Fibroblast of skin of left quadriceps (primary cell): ENCODE results near the gene ZNF438.
A peak's percentile ranks its signal among the peaks of the same experiment; 100 is the strongest.
"Not testable (repeated sequence)": the region's sequence is repeated elsewhere in the genome, so short reads cannot be mapped to it uniquely, and the experiment has no call there.

Experiments
- DNase-seq, 2 experiments: peaks; one replicate each; pipeline ENCODE4 v3.0.0-alpha.2; 2013; ENCODE audit warnings: low read depth in 2 of 2

Gene ZNF438

GRCh38 chr10:30986053-30986555 is 45.6 kb downstream of the ZNF438 start:
- DNase-seq, result peak in 1 of 2 experiments; percentile 42

DNA sequence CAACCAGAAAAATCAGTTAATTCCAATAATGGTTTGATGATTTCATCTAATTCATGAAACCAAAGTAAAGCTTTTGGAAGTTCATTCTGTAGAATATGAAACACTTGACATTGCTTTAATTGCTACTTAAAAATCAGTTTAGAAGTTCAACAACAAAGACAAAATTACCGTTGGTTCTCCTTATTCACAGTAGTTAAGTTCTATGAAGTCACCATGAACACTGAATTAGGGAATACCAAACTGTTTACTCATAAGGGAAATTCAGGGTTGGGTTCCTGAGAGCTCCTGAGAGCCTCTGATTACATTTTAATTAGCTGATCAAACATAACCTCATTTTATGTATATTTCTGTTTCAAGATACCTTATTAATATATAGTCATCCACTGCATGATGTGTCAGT is 46.2 kb downstream of the ZNF438 start:
- DNase-seq, result peak in 1 of 2 experiments; percentile 39

GRCh38 chr10:30984563-30985328 is 46.9 kb downstream of the ZNF438 start:
- DNase-seq, result peak in 1 of 2 experiments; percentile 29

DNA sequence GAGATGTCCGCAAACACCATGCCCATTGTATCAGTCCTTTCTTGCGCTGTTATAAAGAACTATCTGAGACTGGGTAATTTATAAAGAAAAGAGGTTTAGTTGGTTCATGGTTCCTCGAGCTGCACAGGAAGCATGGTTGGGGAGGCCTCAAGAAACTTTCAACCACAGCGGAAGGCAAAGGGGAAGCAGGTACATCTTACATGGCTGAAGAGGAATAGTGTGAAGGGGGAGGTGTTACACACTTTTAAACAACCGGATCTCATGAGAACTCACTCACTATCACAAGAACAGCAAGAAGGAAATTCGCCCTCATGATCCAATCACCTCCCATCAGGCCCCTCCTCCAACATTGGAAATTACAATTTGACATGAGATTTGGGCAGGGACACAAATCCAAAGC is 48.5 kb downstream of the ZNF438 start:
- DNase-seq, result not testable (repeated sequence)

GRCh38 chr10:30980951-30981616 is 50.6 kb downstream of the ZNF438 start:
- no peak for DNase-seq

- no peak for DNase-seq
Measured at GRCh38 chr10:30979956-30980355, 51.7 kb downstream of the ZNF438 start.

GRCh38 chr10:30978843-30979242 is 52.8 kb downstream of the ZNF438 start:
- no peak for DNase-seq

DNA sequence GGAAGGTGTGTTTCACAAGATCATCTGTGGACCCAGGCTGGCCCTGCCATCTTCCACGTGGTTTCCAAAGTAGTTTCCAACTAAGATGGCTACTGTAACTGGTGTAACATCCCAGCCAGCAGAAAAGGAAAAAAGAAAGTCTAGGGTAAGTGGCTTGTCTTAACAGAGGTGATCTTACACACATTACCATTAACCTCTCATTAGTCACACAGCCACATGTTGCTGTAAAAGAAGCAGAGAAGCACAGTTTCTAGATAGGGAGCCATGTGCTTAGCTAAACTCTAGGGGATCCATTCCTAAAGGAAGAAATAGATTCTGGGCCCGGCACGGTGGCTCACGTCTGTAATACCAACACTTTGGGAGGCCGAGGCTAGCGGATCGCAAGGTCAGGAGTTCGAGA is 54.3 kb downstream of the ZNF438 start:
- no peak for DNase-seq

DNA sequence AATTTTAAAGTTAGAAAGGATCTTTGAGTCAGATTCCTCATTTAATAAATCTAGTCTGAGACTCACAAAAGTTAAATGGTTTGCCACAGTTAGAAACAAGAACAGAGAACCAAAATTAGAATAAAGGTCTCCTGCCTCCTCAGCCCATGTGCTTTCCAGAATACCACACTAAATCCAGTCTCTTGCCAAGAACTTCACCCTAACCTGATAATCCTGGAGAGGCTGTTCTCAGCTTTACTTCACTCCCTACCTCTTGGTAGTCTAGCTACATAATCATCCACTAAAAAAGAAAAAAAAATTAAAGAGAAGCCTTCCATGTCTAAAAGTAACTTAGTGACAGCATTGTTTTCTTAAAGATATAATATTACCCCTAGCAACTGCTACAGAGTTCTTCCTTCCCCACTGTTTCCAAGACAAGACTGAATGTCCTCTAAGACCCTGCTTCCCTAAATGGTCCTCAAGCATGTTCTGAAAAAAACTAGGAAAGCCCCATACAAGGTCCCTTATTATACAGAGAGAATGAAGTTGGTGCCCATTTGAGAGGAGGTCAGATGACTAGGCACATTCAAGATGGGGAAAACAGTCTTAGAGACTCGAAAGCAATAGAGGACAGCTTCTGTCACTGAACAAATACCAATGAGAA is 56.8 kb downstream of the ZNF438 start:
- DNase-seq, result no peak

DNA sequence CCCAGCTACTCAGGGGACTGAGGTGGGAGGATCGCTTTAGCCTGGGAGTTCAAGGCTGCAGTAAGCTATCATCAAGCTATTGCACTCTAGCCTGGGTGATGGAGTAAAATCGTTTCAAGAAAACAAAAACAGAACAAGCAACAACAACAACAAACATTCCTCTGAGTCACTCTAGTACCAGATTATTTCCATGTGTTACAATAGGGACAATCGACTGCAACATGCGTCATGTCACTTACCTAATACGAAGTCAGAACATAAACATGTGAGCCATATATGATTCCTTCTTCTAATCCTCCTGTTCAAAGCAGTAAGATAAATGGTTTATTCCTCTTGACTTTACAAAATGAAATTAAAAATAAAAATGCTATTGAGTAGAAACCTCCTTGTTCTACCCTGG is 57.3 kb downstream of the ZNF438 start:
- DNase-seq, result no peak

- DNase-seq, result no peak
Measured at GRCh38 chr10:30973737-30974136, 57.9 kb downstream of the ZNF438 start.

- DNase-seq, result peak in 1 of 2 experiments; percentile 22
Measured at GRCh38 chr10:30970760-30971460, 60.8 kb downstream of the ZNF438 start.

GRCh38 chr10:30968711-30969110 is 63.0 kb downstream of the ZNF438 start:
- DNase-seq, result no peak

DNA sequence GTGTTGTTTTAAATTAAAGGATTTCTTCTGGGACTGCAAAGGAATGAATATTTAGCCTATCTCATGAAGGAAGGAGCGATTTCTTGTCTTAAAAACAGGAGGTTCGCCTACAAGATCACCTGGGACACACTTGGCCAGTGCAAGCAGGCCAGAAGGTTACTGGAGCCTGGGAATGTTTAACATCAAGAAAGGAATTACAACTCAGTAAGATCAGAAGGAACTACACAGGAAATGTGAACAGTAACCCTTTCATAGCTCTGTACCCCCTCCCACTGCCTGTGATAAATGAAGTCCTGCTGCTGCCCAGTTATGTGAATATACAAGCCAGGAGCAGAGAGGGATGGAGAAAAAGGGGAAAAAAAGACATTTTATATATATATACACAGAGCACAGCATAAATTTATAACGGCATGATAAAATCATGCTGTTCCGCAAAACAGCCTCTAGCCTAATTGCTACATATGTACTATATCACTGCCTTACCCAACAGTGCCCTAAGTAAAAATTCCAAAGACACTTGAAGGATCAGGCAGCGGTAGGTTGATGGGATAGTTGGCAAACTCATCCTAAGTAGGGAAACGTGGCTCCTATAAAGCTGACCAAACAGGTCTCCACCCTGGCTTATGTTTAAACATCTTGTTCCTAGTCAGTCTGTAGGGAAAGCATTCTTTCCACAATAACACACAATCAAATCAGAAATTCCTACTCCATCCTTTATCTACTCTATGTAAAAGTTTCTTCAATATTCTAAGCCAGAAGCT is 63.8 kb downstream of the ZNF438 start:
- no peak for DNase-seq

DNA sequence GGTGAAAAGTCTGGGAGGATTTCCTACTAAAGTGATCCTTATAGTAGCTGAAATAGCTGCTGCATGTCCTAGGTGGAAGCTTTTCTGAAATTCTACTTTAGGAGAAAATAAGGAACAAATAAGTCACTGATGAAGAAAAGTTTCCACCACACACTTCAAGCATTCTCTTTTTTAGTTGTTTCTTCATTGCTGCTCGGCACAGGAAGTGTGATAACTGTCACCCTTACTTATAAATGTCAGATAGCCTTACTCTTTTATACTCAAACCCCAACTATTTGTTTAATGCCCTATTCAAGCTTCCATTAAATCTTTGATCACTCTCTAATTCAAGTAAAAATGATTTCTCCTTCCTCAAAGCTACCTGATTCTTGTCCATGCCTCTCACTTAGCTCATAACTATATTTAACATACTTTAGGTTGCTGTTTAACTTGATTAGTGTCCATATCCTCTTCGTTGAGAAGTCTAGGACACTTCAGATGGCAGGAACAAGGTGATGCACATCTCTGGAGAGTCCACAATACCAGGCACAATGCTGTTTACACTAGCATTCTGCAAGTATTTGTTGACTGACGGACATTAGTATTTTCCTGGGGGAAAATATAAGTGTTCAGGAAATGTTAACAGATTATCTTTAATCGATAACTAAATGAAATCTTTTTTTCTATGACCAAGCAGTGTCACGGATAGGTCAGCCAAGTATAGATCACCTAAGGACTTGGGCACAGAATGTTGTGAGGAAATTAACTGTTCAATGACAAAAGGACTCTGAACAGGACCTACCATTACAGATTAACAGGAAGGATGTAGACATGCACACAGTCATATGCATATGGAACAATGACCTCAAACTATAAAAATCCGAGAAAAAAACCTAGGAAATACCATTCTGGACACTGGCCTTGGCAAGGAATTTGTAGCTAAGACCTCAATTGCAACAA is 67.4 kb downstream of the ZNF438 start:
- DNase-seq, result no peak

GRCh38 chr10:30962522-30962921 is 69.1 kb downstream of the ZNF438 start:
- no peak for DNase-seq

GRCh38 chr10:30959836-30960210 is 71.8 kb downstream of the ZNF438 start:
- DNase-seq, result no peak

GRCh38 chr10:30949218-30949617 is 82.4 kb downstream of the ZNF438 start:
- DNase-seq, result not testable (repeated sequence)

DNA sequence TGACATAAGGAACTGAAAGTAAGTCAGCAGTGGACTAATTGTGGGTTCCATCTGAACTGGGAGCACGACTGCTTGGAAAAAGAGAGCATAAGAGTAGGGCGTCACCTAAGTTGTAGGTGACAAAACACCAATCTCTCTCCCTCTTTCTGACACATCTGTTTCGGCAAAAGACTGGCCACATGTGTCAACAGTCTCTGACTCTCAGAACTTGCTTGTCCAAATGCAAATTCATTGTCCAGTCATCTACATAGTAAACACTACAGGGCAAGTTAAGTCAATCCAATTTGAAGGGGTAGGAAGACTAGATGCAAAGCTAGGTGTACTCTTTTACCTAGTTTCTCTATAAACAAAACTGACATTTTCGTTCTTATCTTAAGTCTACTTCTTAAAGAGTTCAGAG is 87.7 kb downstream of the ZNF438 start:
- no peak for DNase-seq

DNA sequence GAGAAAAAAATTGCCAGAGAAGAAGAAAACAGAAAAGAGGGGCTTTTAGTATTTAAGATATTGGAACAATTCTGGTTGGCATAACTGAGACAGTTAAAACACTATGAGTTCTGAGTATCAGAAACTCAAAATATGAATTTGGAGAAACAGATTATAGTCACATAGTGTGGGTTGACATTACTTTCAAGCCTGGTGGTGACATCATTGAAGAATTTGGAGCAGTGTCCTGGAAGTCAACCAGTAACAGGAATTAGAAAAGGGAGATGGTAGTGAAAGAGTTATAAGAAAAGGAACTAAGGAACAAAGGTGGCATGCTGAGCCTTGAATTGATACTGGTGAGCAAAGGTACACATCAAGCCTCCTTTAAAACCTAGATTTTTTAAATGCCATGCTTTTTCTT is 88.2 kb downstream of the ZNF438 start:
- DNase-seq, result no peak
